ENCODE data around the gene NRXN3.

GRCh38 chr14:78282437-78282836, 112.3 kb downstream of the NRXN3 start:
- TF ChIP-seq, protein P1, sequence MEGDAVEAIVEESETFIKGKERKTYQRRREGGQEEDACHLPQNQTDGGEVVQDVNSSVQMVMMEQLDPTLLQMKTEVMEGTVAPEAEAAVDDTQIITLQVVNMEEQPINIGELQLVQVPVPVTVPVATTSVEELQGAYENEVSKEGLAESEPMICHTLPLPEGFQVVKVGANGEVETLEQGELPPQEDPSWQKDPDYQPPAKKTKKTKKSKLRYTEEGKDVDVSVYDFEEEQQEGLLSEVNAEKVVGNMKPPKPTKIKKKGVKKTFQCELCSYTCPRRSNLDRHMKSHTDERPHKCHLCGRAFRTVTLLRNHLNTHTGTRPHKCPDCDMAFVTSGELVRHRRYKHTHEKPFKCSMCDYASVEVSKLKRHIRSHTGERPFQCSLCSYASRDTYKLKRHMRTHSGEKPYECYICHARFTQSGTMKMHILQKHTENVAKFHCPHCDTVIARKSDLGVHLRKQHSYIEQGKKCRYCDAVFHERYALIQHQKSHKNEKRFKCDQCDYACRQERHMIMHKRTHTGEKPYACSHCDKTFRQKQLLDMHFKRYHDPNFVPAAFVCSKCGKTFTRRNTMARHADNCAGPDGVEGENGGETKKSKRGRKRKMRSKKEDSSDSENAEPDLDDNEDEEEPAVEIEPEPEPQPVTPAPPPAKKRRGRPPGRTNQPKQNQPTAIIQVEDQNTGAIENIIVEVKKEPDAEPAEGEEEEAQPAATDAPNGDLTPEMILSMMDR (optimal IDR thresholded peaks at IDR 0.05 in 1 of 3, IDR thresholded peaks at IDR 0.05 in 1 of 3, conservative IDR thresholded peaks at IDR 0.05 in 1 of 3; ENCODE audit: extremely low read depth in 1 of 3, insufficient read depth in 2 of 3, low read length in 3 of 3): no peak
- no peak for TF ChIP-seq EZH2 (IDR thresholded peaks at IDR 0.05; ENCODE audit: low read length)
